SH-SY5Y (cell line): ENCODE data around the gene ACER3.

Experiments
- GATA2 ChIP-seq: IDR thresholded peaks from 2 replicates; pipeline ENCODE4 v1.6.1; 2011; ENCODE audit warnings: mild to moderate bottlenecking, low read depth, low read length
- GATA3 ChIP-seq: IDR thresholded peaks from 2 replicates; pipeline ENCODE4 v1.6.1; 2011; ENCODE audit warnings: low read depth, mild to moderate bottlenecking, low read length, moderate library complexity

- TF ChIP-seq GATA3: no peak
- no peak for TF ChIP-seq GATA2
Measured at GRCh38 chr11:77027275-77027674, 166.6 kb downstream of the ACER3 start.
